Measurements from ENCODE around the gene DNAJB6. TPM values are rescaled to one million over a fixed set of nuclear protein-coding genes. Genes with fewer than 3 reads are reported as not detected.

DNAJB6 gene
- total RNA-seq, 3 donors from 2014 or later (not counting 1 experiment from before 2014, with no cell fraction given), result 309 to 343 (median 340) TPM

GRCh38 chr7:157415486-157415885 is 78.7 kb downstream of the DNAJB6 start:
- H3K9me3 ChIP-seq (ENCODE audit: control insufficient read depth, insufficient read depth, low read length), result no peaks in the 10 kb centered on the region
- 96% methylated on average over 16 of the region's 16 CpGs for WGBS (ENCODE audit: insufficient coverage)
- intact Hi-C loops (cut with micrococcal nuclease), result no loop called here
- no peak overlapping the region for H3K27ac ChIP-seq (ENCODE audit: low read length)
- Mint-ChIP-seq H3K4me1 (peaks cover 0 to 5% of the 10 kb centered on the region in 2 donors), H3K36me3 (peaks cover 17% of the 10 kb centered on the region), H3K4me3 (no peak overlapping the region), H3K9me3 (no peaks in the 10 kb centered on the region), H3K27me3 (ENCODE audit: low read depth in 2 of 2) (no peaks in the 10 kb centered on the region), H3K27ac (no peak overlapping the region)
- no peak for DNase-seq
- ATAC-seq, result no peak
- peaks cover 24% of the 10 kb centered on the region for H3K36me3 ChIP-seq (ENCODE audit: control insufficient read depth, insufficient read depth, low read length)
- peaks cover 9% of the 10 kb centered on the region for H3K4me1 ChIP-seq (ENCODE audit: control insufficient read depth, insufficient read depth, low read length)
- TF ChIP-seq, protein P1, sequence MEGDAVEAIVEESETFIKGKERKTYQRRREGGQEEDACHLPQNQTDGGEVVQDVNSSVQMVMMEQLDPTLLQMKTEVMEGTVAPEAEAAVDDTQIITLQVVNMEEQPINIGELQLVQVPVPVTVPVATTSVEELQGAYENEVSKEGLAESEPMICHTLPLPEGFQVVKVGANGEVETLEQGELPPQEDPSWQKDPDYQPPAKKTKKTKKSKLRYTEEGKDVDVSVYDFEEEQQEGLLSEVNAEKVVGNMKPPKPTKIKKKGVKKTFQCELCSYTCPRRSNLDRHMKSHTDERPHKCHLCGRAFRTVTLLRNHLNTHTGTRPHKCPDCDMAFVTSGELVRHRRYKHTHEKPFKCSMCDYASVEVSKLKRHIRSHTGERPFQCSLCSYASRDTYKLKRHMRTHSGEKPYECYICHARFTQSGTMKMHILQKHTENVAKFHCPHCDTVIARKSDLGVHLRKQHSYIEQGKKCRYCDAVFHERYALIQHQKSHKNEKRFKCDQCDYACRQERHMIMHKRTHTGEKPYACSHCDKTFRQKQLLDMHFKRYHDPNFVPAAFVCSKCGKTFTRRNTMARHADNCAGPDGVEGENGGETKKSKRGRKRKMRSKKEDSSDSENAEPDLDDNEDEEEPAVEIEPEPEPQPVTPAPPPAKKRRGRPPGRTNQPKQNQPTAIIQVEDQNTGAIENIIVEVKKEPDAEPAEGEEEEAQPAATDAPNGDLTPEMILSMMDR (IDR thresholded peaks at IDR 0.05), result no peak
- H3K4me3 ChIP-seq (ENCODE audit: low read length), result no peak overlapping the region
- H3K27me3 ChIP-seq (ENCODE audit: control insufficient read depth, insufficient read depth, low read length), result no peaks in the 10 kb centered on the region

DNA sequence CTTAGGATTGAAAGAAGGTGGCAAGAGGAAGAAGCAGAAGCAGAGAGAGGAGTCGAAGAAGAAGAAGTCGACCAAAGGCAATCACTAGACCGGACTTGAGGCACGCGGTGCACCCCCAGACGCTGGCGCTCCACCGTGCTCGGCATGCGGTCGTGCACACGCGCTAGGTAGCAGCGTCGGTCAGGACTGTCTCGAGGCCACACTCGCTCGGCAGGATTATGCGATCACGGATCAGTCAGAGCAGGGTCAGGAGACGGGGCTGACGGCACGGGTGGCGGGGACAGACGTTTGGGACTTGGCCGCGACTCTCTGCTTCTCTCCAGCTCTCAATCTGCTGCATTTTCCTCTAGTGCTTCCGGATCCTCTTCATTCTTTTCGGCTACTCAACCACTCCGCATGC is 79.2 kb downstream of the DNAJB6 start:
- no peak overlapping the region for H3K27ac ChIP-seq (ENCODE audit: low read length)
- H3K9me3 ChIP-seq (ENCODE audit: control insufficient read depth, insufficient read depth, low read length), result no peaks in the 10 kb centered on the region
- Mint-ChIP-seq H3K9me3 (no peaks in the 10 kb centered on the region), H3K36me3 (peaks cover 17% of the 10 kb centered on the region), H3K27ac (no peak overlapping the region), H3K4me3 (no peak overlapping the region), H3K27me3 (ENCODE audit: low read depth in 2 of 2) (no peaks in the 10 kb centered on the region), H3K4me1 (peaks cover 0 to 5% of the 10 kb centered on the region in 2 donors)
- H3K27me3 ChIP-seq (ENCODE audit: control insufficient read depth, insufficient read depth, low read length), result no peaks in the 10 kb centered on the region
- peaks cover 19% of the 10 kb centered on the region for H3K36me3 ChIP-seq (ENCODE audit: control insufficient read depth, insufficient read depth, low read length)
- intact Hi-C loops (cut with micrococcal nuclease), result no loop called here
- H3K4me3 ChIP-seq (ENCODE audit: low read length), result no peak overlapping the region
- no peak for ATAC-seq
- DNase-seq, result no peak
- WGBS (ENCODE audit: insufficient coverage), result 98% methylated on average over 30 of the region's 30 CpGs
- peaks cover 9% of the 10 kb centered on the region for H3K4me1 ChIP-seq (ENCODE audit: control insufficient read depth, insufficient read depth, low read length)
- TF ChIP-seq, protein P1 (IDR thresholded peaks at IDR 0.05), result no peak

DNA sequence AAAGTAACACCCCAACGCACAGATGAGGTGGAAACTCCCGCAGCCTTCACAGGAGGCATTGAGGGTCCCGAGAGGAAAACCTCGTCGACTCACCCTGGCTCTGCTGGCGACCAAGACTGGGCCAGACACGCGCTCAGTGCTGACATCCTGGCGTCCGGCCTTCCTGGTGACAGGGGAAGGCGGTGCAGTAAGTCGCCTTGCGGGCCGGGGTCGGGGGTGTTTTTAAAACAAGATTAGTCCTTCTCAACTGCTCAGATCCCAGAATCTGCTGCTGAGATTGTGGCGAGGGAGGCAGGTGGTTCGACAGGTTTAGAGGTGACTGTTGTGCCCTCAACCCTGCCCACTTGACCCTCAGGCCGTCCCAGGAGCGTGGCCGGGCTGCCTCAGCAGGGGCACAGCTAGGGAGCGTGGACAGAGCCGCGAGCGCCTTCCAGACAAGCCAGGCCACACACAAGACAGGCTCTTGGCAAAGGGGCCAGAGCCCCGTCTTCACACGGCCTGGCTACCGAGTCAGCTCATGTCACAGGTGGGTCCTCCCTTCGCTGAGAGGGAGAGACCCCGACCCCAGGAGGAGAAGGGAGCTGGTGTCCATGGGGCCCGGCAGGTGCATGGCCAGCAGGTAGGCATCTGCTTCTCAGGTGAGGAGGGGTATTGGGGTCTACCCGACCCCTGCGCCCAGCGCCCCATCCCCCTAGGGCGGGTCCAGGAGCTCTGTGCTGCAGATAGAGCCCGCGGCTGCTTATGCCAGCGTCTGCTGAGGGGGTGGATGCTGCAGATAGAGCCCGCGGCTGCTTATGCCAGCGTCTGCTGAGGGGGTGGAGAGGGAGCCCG is 81.6 kb downstream of the DNAJB6 start:
- H3K4me3 Mint-ChIP-seq, result no peak overlapping the region
- Histone ChIP-seq H3K4me3 (ENCODE audit: low read length) (no peak overlapping the region), H3K36me3 (ENCODE audit: control insufficient read depth, insufficient read depth, low read length) (peaks cover 16% of the 10 kb centered on the region), H3K27me3 (ENCODE audit: control insufficient read depth, insufficient read depth, low read length) (no peaks in the 10 kb centered on the region), H3K27ac (ENCODE audit: low read length) (no peak overlapping the region), H3K9me3 (ENCODE audit: control insufficient read depth, insufficient read depth, low read length) (no peaks in the 10 kb centered on the region), H3K4me1 (ENCODE audit: control insufficient read depth, insufficient read depth, low read length) (no peaks in the 10 kb centered on the region)
- ATAC-seq, result no peak
- peaks cover 0 to 5% of the 10 kb centered on the region in 2 donors for H3K4me1 Mint-ChIP-seq
- intact Hi-C loops (cut with micrococcal nuclease), result no loop called here
- 94% methylated on average over 41 of the region's 41 CpGs for WGBS (ENCODE audit: insufficient coverage)
- H3K27ac Mint-ChIP-seq, result no peak overlapping the region
- no peaks in the 10 kb centered on the region for H3K27me3 Mint-ChIP-seq (ENCODE audit: low read depth in 2 of 2)
- TF ChIP-seq, protein P1 (IDR thresholded peaks at IDR 0.05), result no peak
- DNase-seq, result no peak
- H3K9me3 Mint-ChIP-seq, result no peaks in the 10 kb centered on the region
- H3K36me3 Mint-ChIP-seq, result peaks cover 17% of the 10 kb centered on the region

DNA sequence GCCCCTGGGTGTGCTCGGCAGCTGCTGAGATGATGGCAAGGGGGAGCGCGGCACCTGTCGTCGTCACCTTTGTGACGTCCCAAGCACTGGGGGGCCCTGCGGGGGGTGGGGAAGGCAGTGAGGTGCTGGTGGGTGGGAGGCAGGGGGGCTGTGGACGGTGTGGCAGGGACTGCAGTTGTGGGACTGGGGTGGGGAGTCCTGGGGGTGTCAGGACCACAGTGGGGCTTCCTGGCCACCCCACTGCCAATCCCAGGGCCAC is 82.2 kb downstream of the DNAJB6 start:
- Mint-ChIP-seq H3K9me3 (no peaks in the 10 kb centered on the region), H3K4me3 (no peak overlapping the region), H3K27ac (no peak overlapping the region), H3K27me3 (ENCODE audit: low read depth in 2 of 2) (no peaks in the 10 kb centered on the region), H3K36me3 (peaks cover 17% of the 10 kb centered on the region), H3K4me1 (peaks cover 0 to 5% of the 10 kb centered on the region in 2 donors)
- Histone ChIP-seq H3K27ac (ENCODE audit: low read length) (no peak overlapping the region), H3K27me3 (ENCODE audit: control insufficient read depth, insufficient read depth, low read length) (no peaks in the 10 kb centered on the region), H3K36me3 (ENCODE audit: control insufficient read depth, insufficient read depth, low read length) (peaks cover 16% of the 10 kb centered on the region), H3K4me3 (ENCODE audit: low read length) (no peak overlapping the region), H3K4me1 (ENCODE audit: control insufficient read depth, insufficient read depth, low read length) (no peaks in the 10 kb centered on the region), H3K9me3 (ENCODE audit: control insufficient read depth, insufficient read depth, low read length) (no peaks in the 10 kb centered on the region)
- intact Hi-C loops (cut with micrococcal nuclease), result no loop called here
- TF ChIP-seq, protein P1 (IDR thresholded peaks at IDR 0.05), result no peak
- ATAC-seq, result no peak
- 76% methylated on average over 8 of the region's 8 CpGs for WGBS (ENCODE audit: insufficient coverage)
- no peak for DNase-seq
